Keratinocyte (primary cell): ENCODE results near the gene MRGPRX4.

ENCODE experiments used
- CTCF ChIP-seq, 3 experiments: IDR thresholded peaks in 1 of 3; conservative IDR thresholded peaks in 1 of 3; optimal IDR thresholded peaks in 1 of 3; 2 replicates in 2 of 3; 3 replicates in 1 of 3; pipeline versions ENCODE3 to v1.5.1; 2011; ENCODE audit warnings: low read length in 3 of 3, mild to moderate bottlenecking in 3 of 3, moderate library complexity in 2 of 3, control low read depth in 1 of 3, inconsistent platforms in 1 of 3; ENCODE audit not compliant: insufficient read depth in 2 of 3; ENCODE audit errors: extremely low read depth in 1 of 3
- EZH2 ChIP-seq: IDR thresholded peaks from one replicate; pipeline ENCODE4 v1.6.1; 2012; ENCODE audit warnings: inconsistent platforms, mild to moderate bottlenecking, low read length, moderate library complexity

GRCh38 chr11:18137186-18137800 lies 35.3 kb upstream of the MRGPRX4 start:
- no peak for TF ChIP-seq CTCF (optimal IDR thresholded peaks at IDR 0.05 in 1 of 3, IDR thresholded peaks at IDR 0.05 in 1 of 3, conservative IDR thresholded peaks at IDR 0.05 in 1 of 3; ENCODE audit: extremely low read depth in 1 of 3, insufficient read depth in 2 of 3, low read length in 3 of 3)
- no peak for TF ChIP-seq EZH2
